Measurements from ENCODE around the gene IL1R2. TPM values are rescaled to one million over a fixed set of nuclear protein-coding genes. Genes with fewer than 3 reads are reported as not detected.

The IL1R2 gene
- polyA plus RNA-seq, 2 of the 4 experiments (the other 2 are of a cell fraction) = 0.83 to 1.7 TPM

DNA sequence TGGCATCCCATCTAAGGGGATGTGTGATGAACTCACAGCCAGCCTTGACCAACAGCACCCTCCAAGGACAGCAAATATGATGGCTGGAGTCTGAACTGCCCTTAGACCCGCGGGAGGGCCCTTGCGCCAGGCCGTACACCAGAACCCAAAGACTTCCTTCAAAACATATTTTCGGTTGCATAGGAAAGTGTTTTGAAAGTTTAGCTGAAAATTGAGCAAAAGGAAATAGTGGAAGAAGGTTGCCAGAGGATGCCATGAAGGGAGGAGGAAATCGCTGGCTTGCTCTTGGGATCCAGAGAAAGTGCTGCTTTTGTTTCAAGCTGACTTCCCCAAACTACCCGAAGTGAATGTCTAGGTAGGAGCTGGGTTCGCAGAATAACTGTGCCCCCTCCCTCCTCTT is 61.3 kb downstream of the IL1R2 start:
- 74% methylated on average over 8 of the region's 8 CpGs for WGBS (ENCODE audit: missing lambda C conversion rate)
- FAIRE-seq (no peak), ATAC-seq (no peak), DNase-seq (ENCODE audit: low read depth in 1 of 2, low spot score in 1 of 2) (no peak)
- ChIA-PET POLR2A (no interaction called here), CTCF (interaction anchor here (1.0 to 2.4 kb wide), 3 partner anchors 33 to 188 kb away, joined by 3 to 9 read pairs (median 5); no protein-coding TSS in a partner anchor)
- no peaks in the 10 kb centered on the region for H3K9me3 ChIP-seq
- no peak overlapping the region for H3K4me2 ChIP-seq
- H3K27ac ChIP-seq = no peak overlapping the region; a peak in 2 of 6 replicates
- TF ChIP-seq, protein P1, sequence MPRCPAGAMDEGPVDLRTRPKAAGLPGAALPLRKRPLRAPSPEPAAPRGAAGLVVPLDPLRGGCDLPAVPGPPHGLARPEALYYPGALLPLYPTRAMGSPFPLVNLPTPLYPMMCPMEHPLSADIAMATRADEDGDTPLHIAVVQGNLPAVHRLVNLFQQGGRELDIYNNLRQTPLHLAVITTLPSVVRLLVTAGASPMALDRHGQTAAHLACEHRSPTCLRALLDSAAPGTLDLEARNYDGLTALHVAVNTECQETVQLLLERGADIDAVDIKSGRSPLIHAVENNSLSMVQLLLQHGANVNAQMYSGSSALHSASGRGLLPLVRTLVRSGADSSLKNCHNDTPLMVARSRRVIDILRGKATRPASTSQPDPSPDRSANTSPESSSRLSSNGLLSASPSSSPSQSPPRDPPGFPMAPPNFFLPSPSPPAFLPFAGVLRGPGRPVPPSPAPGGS (IDR thresholded peaks at IDR 0.05) = no peak
- TF ChIP-seq CHD4 (IDR thresholded peaks at IDR 0.05; ENCODE audit: borderline replicate concordance) = no peak
- TF ChIP-seq CHD2 (IDR thresholded peaks at IDR 0.05; ENCODE audit: low read length, partially characterized antibody) = no peak
- no peak for TF ChIP-seq NFE2L2 (conservative IDR thresholded peaks at IDR 0.05; ENCODE audit: low read length)
- TF ChIP-seq SREBF2 (IDR thresholded peaks at IDR 0.05) = no peak
- no peak for TF ChIP-seq EHF (CRISPR knock-in tag; IDR thresholded peaks at IDR 0.05)
- no peak for TF ChIP-seq NPAS2 (CRISPR knock-in tag; IDR thresholded peaks at IDR 0.05; ENCODE audit: borderline replicate concordance)
- no peak for TF ChIP-seq KDM1A (IDR thresholded peaks at IDR 0.05; ENCODE audit: low read depth)
- no peak for TF ChIP-seq FOSB (CRISPR knock-in tag; IDR thresholded peaks at IDR 0.05)
- no peak for TF ChIP-seq RAD21 (conservative IDR thresholded peaks at IDR 0.05 in 1 of 2, IDR thresholded peaks at IDR 0.05 in 1 of 2)
- H3K4me1 ChIP-seq = peaks cover 31% of the 10 kb centered on the region
- H3K4me3 ChIP-seq = no peak overlapping the region

DNA sequence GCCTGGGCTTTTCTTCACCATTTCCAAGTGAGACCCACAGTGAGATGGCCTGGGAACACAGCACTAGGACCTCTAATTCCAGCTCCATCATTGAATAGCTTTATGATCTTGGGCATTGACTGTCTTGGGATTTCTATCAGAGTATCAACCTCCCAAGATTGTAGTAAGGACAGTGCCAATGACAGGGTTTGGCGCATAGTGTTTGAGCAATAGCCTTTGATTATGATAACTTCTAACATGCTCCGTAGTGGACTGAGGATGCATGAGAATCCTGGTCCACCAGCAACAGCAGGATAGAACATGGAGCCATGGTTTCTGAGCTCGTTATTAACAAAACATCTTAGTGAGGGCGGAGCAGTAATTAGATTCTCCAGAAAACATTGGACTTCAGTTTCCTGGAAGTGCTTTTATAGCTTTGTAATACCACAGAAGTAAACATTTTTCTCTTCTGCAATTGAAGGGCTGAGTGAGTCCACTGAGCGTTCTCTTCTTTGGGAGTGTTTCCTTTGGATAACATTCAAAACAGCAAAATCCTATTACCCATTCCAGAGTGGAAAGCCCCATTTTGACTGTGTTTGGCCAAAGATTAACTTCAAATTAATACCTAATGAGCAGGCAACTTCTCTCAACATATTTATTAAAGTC is 63.7 kb downstream of the IL1R2 start:
- Histone ChIP-seq H3K4me3 (no peak overlapping the region), H3K9me3 (no peaks in the 10 kb centered on the region), H3K27ac (peak overlapping the region in 1 of 2 experiments; percentile 12; a peak in 2 of 6 replicates), H3K4me2 (no peak overlapping the region), H3K4me1 (peaks cover 10% of the 10 kb centered on the region)
- no peak for DNase-seq (ENCODE audit: low read depth in 1 of 2, low spot score in 1 of 2)
- 88% methylated on average over 5 of the region's 5 CpGs for WGBS (ENCODE audit: missing lambda C conversion rate)
- FAIRE-seq = no peak
- TF ChIP-seq HEYL (CRISPR knock-in tag; IDR thresholded peaks at IDR 0.05) = no peak
- no peak for TF ChIP-seq POLR2A (IDR thresholded peaks at IDR 0.05; ENCODE audit: low read length)
- no peak for TF ChIP-seq HDAC2 (IDR thresholded peaks at IDR 0.05)
- no peak for TF ChIP-seq EHMT2 (IDR thresholded peaks at IDR 0.05; ENCODE audit: low read depth)
- TF ChIP-seq, protein P2, sequence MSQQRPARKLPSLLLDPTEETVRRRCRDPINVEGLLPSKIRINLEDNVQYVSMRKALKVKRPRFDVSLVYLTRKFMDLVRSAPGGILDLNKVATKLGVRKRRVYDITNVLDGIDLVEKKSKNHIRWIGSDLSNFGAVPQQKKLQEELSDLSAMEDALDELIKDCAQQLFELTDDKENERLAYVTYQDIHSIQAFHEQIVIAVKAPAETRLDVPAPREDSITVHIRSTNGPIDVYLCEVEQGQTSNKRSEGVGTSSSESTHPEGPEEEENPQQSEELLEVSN (IDR thresholded peaks at IDR 0.05; ENCODE audit: borderline replicate concordance, low read depth) = no peak
- TF ChIP-seq CHD4 (IDR thresholded peaks at IDR 0.05; ENCODE audit: borderline replicate concordance) = no peak
- no peak for TF ChIP-seq MAZ (IDR thresholded peaks at IDR 0.05; ENCODE audit: borderline replicate concordance, low read depth, low read length)
- TF ChIP-seq RCOR1 (IDR thresholded peaks at IDR 0.05; ENCODE audit: low read depth, low read length) = no peak
- TF ChIP-seq, protein P3, sequence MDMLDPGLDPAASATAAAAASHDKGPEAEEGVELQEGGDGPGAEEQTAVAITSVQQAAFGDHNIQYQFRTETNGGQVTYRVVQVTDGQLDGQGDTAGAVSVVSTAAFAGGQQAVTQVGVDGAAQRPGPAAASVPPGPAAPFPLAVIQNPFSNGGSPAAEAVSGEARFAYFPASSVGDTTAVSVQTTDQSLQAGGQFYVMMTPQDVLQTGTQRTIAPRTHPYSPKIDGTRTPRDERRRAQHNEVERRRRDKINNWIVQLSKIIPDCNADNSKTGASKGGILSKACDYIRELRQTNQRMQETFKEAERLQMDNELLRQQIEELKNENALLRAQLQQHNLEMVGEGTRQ (IDR thresholded peaks at IDR 0.05) = no peak
- TF ChIP-seq RFX5 (IDR thresholded peaks at IDR 0.05) = no peak
- TF ChIP-seq RARB (CRISPR knock-in tag; IDR thresholded peaks at IDR 0.05) = no peak
- no peak for TF ChIP-seq MAFK (IDR thresholded peaks at IDR 0.05; ENCODE audit: partially characterized antibody)
- no peak for TF ChIP-seq FOSB (CRISPR knock-in tag; IDR thresholded peaks at IDR 0.05)
- TF ChIP-seq BHLHE40 (IDR thresholded peaks at IDR 0.05; ENCODE audit: low read depth, low read length) = no peak
- no peak for TF ChIP-seq NFE2L2 (conservative IDR thresholded peaks at IDR 0.05; ENCODE audit: low read length)
- no peak for TF ChIP-seq MYC (IDR thresholded peaks at IDR 0.05; ENCODE audit: borderline replicate concordance, low read length)
- TF ChIP-seq RAD21 (conservative IDR thresholded peaks at IDR 0.05 in 1 of 2, IDR thresholded peaks at IDR 0.05 in 1 of 2) = no peak
- ChIA-PET POLR2A (no interaction called here), CTCF (interaction anchor here (1.3 to 1.6 kb wide), 3 partner anchors 9 to 35 kb away, joined by 3 to 6 read pairs (median 4); no protein-coding TSS in a partner anchor)
- no peak for ATAC-seq
